Fibroblast of skin of abdomen (primary cell): ENCODE measurements around the gene ALKBH2.

Source experiments
- DNase-seq: peaks from one replicate; pipeline ENCODE4 v3.0.0-alpha.2; 2013

ALKBH2 gene

DNA sequence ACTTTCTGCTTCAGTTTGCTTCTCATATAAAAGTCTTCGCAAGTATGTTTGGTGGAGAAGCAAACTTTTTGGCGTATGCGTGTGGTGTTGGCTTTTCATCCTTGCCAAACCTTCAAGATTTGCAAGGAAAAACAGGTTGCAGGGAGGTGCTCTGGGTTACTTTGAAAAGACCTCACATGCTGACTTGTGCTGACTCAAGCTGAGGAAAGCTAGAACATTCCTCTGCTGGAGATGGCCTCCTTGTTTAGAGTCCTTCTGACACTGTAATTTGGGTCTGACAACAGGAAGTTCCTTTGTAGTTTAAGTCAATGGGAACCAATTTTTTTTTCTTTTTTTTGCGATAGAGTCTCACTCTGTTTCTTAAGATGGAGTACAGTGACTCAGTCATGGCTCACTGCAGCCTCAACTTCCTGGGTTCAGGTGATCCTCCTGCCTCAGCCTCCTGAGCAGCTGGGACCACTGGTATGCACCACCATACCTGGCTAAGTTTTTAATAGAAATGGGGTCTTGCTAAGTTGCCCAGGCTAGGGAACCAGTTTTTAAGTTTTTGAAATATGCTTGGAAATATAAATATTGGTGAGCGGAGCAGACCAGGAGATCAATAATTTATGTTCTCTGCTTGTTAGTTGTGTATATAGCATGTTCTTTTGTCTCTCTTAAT is 20.5 kb upstream of the ALKBH2 start:
- DNase-seq: no peak

- DNase-seq: no peak
Measured at GRCh38 chr12:109112720-109113465, 19.6 kb upstream of the ALKBH2 start.

- peak; percentile 80 for DNase-seq
Measured at GRCh38 chr12:109110988-109111495, 17.8 kb upstream of the ALKBH2 start.

DNA sequence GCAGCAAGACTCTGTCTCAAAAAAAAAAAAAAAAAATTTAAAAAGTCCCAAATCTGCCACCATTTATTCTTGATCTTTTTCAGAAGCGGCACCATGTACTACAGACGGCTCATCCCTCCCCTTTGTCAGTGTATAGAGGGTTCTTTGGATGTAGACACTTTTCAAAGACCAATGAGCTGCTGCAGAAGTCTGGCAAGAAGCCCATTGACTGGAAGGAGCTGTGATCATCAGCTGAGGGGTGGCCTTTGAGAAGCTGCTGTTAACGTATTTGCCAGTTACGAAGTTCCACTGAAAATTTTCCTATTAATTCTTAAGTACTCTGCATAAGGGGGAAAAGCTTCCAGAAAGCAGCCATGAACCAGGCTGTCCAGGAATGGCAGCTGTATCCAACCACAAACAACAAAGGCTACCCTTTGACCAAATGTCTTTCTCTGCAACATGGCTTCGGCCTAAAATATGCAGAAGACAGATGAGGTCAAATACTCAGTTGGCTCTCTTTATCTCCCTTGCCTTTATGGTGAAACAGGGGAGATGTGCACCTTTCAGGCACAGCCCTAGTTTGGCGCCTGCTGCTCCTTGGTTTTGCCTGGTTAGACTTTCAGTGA is 16.6 kb upstream of the ALKBH2 start:
- DNase-seq: no peak

DNA sequence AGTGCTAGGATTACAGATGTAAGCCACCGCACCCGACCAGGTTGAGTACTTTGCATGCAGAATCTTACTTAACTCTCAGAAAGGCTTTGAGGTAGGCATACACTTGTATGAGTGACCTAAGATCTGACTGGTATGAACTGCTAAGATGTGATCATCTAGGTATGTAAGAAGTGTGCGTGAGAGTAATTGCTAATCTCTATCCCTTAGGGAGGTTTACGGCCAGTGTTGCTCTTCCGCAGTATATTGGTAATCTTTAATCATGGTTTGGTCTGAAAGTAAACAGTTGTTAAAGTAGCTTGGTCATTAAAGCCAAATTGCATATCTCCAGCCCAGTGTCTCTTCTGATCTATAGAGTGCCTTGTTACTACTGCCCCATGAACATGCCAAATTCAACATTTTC is 11.9 kb upstream of the ALKBH2 start:
- DNase-seq: no peak

- DNase-seq: no peak
Measured at GRCh38 chr12:109102491-109102890, 9.2 kb upstream of the ALKBH2 start.

- no peak for DNase-seq
Measured at GRCh38 chr12:109100741-109101140, 7.5 kb upstream of the ALKBH2 start.

DNA sequence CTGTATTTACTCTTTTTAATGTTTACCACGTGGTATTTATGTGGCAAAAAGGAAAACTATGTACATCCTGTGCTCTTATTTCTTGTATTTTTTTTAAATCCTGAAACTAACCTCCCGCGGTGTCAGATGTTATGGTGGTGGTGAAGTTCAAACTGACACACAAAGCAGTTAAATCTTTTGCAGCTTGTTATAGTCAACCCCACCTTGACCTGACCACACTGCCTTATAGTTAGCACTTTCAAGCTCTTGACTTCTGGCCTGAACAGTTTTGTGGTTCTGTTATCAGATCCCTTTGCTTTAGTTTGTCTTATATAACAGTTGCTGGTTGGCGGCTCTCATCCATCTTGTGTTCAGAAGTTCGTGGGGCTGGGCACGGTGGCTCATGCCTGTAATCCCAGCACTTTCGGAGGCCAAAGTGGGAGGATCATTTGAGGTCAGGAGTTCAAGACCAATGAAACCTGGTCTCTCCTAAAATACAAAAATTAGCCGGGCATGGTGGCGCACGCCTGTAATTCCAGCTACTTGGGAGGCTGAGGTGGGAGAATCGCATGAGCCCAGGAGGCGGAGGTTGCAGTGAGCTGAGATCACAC is 6.3 kb upstream of the ALKBH2 start:
- DNase-seq: no peak

- DNase-seq: no peak
Measured at GRCh38 chr12:109098651-109099050, 5.4 kb upstream of the ALKBH2 start.

- DNase-seq: peak; percentile 62
Measured at GRCh38 chr12:109098183-109098604, 4.9 kb upstream of the ALKBH2 start.

DNA sequence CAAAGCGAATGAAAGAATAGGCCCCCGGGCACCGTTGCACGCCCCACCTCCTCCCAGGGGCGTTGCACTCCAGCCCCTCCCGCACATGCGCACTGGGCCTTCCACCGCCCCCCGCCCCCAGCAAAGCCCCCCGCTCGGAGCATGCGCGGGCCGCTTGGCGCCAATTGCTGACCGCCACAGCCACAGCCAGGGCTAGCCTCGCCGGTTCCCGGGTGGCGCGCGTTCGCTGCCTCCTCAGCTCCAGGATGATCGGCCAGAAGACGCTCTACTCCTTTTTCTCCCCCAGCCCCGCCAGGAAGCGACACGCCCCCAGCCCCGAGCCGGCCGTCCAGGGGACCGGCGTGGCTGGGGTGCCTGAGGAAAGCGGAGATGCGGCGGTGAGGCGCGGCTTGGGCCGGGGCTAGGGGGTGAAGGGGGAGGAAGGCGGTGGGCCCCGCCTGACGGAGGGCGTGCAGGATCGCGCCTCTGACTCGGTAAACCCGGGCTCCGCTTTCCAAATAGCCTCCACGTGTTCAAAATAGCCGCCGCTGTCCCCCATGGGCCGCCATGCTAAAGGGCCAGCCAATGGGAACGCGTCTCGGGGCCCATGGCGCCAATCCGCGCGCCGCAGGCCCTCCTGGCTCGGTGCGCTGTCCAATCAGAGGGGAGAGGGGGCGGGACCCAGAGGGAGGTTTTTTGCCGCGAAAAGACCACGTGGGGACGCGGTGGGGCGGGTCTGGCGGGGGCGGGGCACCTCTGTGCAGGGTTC is 4.3 kb upstream of the ALKBH2 start, which contains the start of gene UNG:
UNG (plus strand) TSS at position 163 of the 748 bp plus-strand sequence; CDS start at position 246, 83 bp downstream.
- DNase-seq: peak; percentile 96

- no peak for DNase-seq
Measured at GRCh38 chr12:109097140-109097434, 3.8 kb upstream of the ALKBH2 start.

DNA sequence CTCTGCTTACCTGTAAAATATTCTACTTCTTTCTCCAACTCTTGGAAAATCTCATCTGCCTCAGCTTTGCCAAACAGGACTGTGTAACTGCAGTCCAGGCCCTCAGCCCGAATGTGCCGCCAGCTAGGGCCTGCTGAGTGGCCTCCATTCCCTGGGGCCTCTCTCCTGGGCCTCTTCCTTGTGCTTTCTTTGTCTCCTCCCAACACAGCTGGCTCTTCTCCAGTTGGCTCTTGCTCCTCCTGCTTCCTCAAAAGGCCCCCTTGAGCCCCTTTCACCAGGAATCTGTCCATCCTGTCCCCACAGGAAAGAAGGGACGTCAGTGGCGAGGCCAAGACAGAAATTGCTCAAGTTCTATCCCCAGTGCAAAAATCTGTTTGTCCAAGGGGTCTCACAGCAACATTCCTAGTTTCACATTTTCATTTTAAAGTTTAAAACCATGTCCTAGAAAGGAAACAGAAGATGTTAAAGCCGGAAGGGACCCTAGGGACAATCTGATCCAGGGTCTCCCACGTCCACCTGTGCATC is 713 bp downstream of the ALKBH2 start:
- no peak for DNase-seq

DNA sequence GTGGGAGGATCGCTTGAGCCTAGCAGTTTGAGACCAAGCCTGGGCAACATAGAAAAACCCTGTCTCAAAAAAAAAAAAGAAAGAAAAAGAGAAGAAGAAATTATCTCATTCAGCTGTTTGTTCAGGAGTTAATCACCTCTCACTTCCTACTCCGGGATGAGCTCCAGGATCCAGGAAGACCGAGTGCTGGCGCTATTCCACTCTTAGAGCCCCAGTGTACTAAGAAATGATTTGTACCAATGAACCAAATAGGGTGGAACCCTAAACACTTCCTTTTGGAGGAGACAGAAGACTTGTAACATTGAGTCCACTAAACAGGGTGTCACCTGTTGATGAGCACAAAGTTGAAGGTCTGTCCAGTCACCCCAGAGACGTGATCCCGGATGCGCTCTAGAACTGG is 3.6 kb downstream of the ALKBH2 start:
- no peak for DNase-seq

DNA sequence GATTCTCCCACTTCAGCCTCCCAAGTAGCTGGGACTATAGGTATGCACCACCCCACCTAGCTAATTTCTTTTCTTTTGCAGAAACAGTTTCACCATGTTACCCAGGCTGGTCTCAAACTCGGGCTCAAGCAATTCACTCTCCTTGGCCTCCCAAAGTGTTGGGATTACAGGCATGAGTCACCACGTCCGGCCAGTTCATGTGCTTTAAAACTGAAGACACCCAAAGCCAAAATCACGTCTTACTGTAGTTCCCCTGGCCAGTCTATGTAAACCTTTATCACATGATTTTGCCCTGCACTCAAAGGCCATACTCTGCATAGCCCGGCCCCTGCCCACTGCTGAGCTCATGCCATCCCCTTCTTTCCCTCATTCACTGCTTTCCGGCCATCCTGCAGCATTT is 4.5 kb downstream of the ALKBH2 start:
- DNase-seq: peak; percentile 5

- no peak for DNase-seq
Measured at GRCh38 chr12:109087250-109087649, 6.0 kb downstream of the ALKBH2 start.

DNA sequence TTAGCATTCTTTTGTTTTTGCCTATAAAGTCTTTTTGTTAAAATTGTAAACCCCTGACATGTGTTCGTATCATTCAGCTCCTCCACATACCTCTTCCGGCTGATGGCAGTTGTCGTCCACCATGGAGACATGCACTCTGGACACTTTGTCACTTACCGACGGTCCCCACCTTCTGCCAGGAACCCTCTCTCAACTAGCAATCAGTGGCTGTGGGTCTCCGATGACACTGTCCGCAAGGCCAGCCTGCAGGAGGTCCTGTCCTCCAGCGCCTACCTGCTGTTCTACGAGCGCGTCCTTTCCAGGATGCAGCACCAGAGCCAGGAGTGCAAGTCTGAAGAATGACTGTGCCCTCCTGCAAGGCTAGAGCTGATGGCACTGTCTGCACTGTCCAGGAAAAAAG is 7.7 kb downstream of the ALKBH2 start:
- no peak for DNase-seq

DNA sequence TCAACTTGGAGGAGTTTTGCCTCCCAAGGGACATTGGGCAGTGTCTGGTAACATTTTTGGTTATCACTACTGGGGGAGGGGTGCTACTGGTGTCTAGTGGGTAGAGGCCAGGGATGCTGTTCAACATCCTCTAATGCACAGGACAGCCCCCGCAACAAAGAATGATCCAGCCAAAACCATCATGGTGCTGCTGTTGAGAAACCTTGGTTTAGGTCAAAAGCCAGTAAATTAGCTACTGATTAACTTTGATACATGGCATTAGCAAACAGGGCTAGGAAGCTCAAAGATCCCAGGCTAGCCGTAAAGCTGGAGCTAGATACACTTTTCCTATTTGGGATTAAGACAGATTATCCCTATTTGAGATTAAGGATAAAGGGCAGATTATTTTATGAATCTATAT is 8.8 kb downstream of the ALKBH2 start:
- no peak for DNase-seq

DNA sequence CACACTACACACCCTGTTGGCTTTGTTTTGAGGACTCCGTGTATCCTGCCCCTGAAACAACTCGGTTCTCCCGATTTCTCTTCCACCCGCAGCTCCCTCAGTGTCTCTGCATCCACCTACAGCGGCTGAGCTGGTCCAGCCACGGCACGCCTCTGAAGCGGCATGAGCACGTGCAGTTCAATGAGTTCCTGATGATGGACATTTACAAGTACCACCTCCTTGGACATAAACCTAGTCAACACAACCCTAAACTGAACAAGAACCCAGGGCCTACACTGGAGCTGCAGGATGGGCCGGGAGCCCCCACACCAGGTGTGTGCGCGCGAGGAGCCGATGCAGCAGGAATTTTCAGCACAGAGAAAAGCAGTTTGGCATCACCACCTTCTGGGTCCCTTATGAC is 10.5 kb downstream of the ALKBH2 start:
- no peak for DNase-seq

DNA sequence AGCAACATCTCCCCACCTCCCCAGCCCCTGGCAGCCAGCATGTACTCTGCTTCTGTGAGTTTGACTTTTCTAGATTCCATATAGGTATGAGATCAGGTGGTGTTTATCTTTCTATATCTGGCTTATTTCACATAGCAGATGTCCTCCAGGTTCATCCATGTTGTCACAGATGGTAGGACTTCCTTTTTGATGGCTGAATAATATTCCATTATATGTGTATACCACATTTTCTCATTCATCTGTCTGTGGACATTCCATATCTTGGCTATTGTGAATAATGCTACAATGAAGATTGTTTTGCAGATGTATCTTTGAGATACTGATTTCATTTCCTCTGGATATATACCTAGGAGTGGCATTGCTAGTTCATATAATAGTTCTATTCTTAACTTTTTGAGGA is 18.4 kb downstream of the ALKBH2 start:
- no peak for DNase-seq

- no peak for DNase-seq
Measured at GRCh38 chr12:109069307-109070271, 23.7 kb downstream of the ALKBH2 start.
